Measurements from ENCODE around the gene FBXO9.

- no peak for TF ChIP-seq EZH2phosphoT487 (conservative IDR thresholded peaks at IDR 0.05; ENCODE audit: low read length)
- TF ChIP-seq, protein P1, sequence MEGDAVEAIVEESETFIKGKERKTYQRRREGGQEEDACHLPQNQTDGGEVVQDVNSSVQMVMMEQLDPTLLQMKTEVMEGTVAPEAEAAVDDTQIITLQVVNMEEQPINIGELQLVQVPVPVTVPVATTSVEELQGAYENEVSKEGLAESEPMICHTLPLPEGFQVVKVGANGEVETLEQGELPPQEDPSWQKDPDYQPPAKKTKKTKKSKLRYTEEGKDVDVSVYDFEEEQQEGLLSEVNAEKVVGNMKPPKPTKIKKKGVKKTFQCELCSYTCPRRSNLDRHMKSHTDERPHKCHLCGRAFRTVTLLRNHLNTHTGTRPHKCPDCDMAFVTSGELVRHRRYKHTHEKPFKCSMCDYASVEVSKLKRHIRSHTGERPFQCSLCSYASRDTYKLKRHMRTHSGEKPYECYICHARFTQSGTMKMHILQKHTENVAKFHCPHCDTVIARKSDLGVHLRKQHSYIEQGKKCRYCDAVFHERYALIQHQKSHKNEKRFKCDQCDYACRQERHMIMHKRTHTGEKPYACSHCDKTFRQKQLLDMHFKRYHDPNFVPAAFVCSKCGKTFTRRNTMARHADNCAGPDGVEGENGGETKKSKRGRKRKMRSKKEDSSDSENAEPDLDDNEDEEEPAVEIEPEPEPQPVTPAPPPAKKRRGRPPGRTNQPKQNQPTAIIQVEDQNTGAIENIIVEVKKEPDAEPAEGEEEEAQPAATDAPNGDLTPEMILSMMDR (IDR thresholded peaks at IDR 0.05; ENCODE audit: insufficient read depth, low read length, poor library complexity, severe bottlenecking), result no peak
These were observed 30.1 kb downstream of the FBXO9 start for GRCh38 chr6:53095270-53095669.
